GM23338 (cell line): ENCODE results near the gene OSBPL5. TPM values are rescaled to one million over a fixed set of nuclear protein-coding genes. Genes with fewer than 3 reads are reported as not detected.

ENCODE experiments used
- ATAC-seq: fragments of 200-7000 bp; cut with Tn5 transposase; 3 replicates; pipeline ENCODE4 v1.9.1; 2020
- DNase-seq: peaks from one replicate; pipeline ENCODE4 v3.0.0-alpha.2; 2015; ENCODE audit warnings: low spot score
- H2AFZ ChIP-seq: fragments of 200-600 bp; sonication (generic); 2 replicates; pipeline ENCODE4 v1.8.0; 2016; ENCODE audit warnings: antibody characterized with exemption, mild to moderate bottlenecking, moderate library complexity
- H3F3A ChIP-seq: fragments of 200-600 bp; sonication (generic); replicated peaks from 2 replicates; pipeline ENCODE4 v1.8.0; 2017; ENCODE audit warnings: antibody characterized with exemption, mixed run types, low read depth
- H3K27ac ChIP-seq: fragments of 200-600 bp; sonication (generic); 2 replicates; pipeline ENCODE4 v1.6.1; 2016; ENCODE audit warnings: low read depth
- H3K27me3 ChIP-seq: fragments of 200-600 bp; sonication (generic); 2 replicates; pipeline ENCODE4 v1.8.0; 2016; ENCODE audit warnings: mild to moderate bottlenecking, mixed run types, moderate library complexity; ENCODE audit not compliant: insufficient read depth
- H3K36me3 ChIP-seq: fragments of 200-600 bp; sonication (generic); 2 replicates; pipeline ENCODE4 v1.8.0; 2016; ENCODE audit warnings: mild to moderate bottlenecking; ENCODE audit not compliant: insufficient read depth
- H3K4me1 ChIP-seq: fragments of 200-600 bp; sonication (generic); 2 replicates; pipeline ENCODE4 v1.8.0; 2016; ENCODE audit warnings: mild to moderate bottlenecking, moderate library complexity; ENCODE audit not compliant: insufficient read depth
- H3K4me2 ChIP-seq: fragments of 200-600 bp; sonication (generic); 2 replicates; pipeline ENCODE4 v1.7.1; 2017; ENCODE audit warnings: mixed run types
- H3K4me3 ChIP-seq: fragments of 200-600 bp; sonication (generic); 2 replicates; pipeline ENCODE4 v1.6.1; 2016; ENCODE audit warnings: mixed run types
- H3K79me2 ChIP-seq: fragments of 200-600 bp; sonication (generic); replicated peaks from 2 replicates; pipeline ENCODE4 v1.8.0; 2017; ENCODE audit warnings: mild to moderate bottlenecking; ENCODE audit not compliant: insufficient read depth
- H3K9me2 ChIP-seq: fragments of 200-600 bp; sonication (generic); 2 replicates; pipeline ENCODE4 v1.8.0; 2017; ENCODE audit not compliant: insufficient read depth
- H4K20me1 ChIP-seq: fragments of 200-600 bp; sonication (generic); replicated peaks from 2 replicates; pipeline ENCODE4 v1.8.0; 2017; ENCODE audit warnings: mild to moderate bottlenecking; ENCODE audit not compliant: insufficient read depth
- H3K27ac Mint-ChIP-seq: 2 replicates; pipeline ENCODE4 v1.8.0; 2020; ENCODE audit warnings: inconsistent platforms, mild to moderate bottlenecking, moderate library complexity, mixed read lengths
- H3K27me3 Mint-ChIP-seq: 3 replicates; pipeline ENCODE4 v1.8.0; 2022; ENCODE audit warnings: low read depth, mild to moderate bottlenecking, moderate library complexity, mixed read lengths, inconsistent platforms; ENCODE audit not compliant: insufficient read depth, poor library complexity
- H3K36me3 Mint-ChIP-seq: 3 replicates; pipeline ENCODE4 v1.8.0; 2021; ENCODE audit warnings: low read depth, mild to moderate bottlenecking, inconsistent platforms, moderate library complexity, mixed read lengths
- H3K4me1 Mint-ChIP-seq: 3 replicates; pipeline ENCODE4 v1.8.0; 2020; ENCODE audit warnings: mild to moderate bottlenecking, inconsistent platforms, mixed read lengths
- H3K4me3 Mint-ChIP-seq: 3 replicates; pipeline ENCODE4 v1.8.0; 2021; ENCODE audit warnings: moderate library complexity, mild to moderate bottlenecking, inconsistent platforms, mixed read lengths
- H3K9me3 Mint-ChIP-seq: 3 replicates; pipeline ENCODE4 v1.8.0; 2020; ENCODE audit warnings: moderate library complexity, mild to moderate bottlenecking, inconsistent platforms, mixed read lengths
- CREB1 ChIP-seq: fragments of 250-450 bp; sonication (Bioruptor Pico); IDR thresholded peaks from 2 replicates; pipeline ENCODE4 v1.5.0; 2020; ENCODE audit warnings: low read depth, mild to moderate bottlenecking, moderate library complexity
- EZH2 ChIP-seq: fragments of 200-600 bp; sonication (generic); IDR thresholded peaks from one replicate; pipeline ENCODE4 v1.8.0; 2017; ENCODE audit warnings: antibody characterized with exemption, mild to moderate bottlenecking, low read depth; ENCODE audit not compliant: unreplicated experiment
- EZH2phosphoT487 ChIP-seq: fragments of 200-600 bp; sonication (generic); IDR thresholded peaks from one replicate; pipeline ENCODE4 v1.8.1; 2018; ENCODE audit warnings: antibody characterized with exemption; ENCODE audit not compliant: unreplicated experiment
- JUNB ChIP-seq: IDR thresholded peaks from one replicate; pipeline ENCODE4 v1.6.1; 2016; ENCODE audit warnings: antibody characterized with exemption; ENCODE audit not compliant: unreplicated experiment
- NANOG ChIP-seq: IDR thresholded peaks from 2 replicates; pipeline ENCODE4 v1.6.1; 2016; ENCODE audit warnings: antibody characterized with exemption, borderline replicate concordance
- POLR2AphosphoS5 ChIP-seq: IDR thresholded peaks from 2 replicates; pipeline ENCODE4 v1.6.1; 2016; ENCODE audit warnings: antibody characterized with exemption, low read depth
- STAT1 ChIP-seq: IDR thresholded peaks from one replicate; pipeline ENCODE4 v1.6.1; 2016; ENCODE audit warnings: antibody characterized with exemption; ENCODE audit not compliant: unreplicated experiment
- ZNF114 ChIP-seq: fragments of 250-450 bp; sonication (Bioruptor Pico); IDR thresholded peaks from 2 replicates; pipeline ENCODE4 v1.5.0; 2020; ENCODE audit warnings: mild to moderate bottlenecking, moderate library complexity
- ZNF331 ChIP-seq: fragments of 250-450 bp; sonication (Bioruptor Pico); IDR thresholded peaks from 2 replicates; pipeline ENCODE4 v1.5.0; 2020; ENCODE audit warnings: low read depth, mild to moderate bottlenecking, moderate library complexity
- polyA plus RNA-seq: library from polyadenylated mRNA; unstranded; fragments of >200 nt; fragmentation: Nextera tagmentation; extraction: Ambion mirVana; gene quantifications from 2 replicates; pipeline ENCODE4 v1.2.1, GENCODE V29; 2016
- total RNA-seq: library from RNA; depleted of rRNA; stranded (reverse); fragments of >200 nt; shearing (Covaris generic); gene quantifications from 2 replicates; pipeline ENCODE4 v1.2.3, GENCODE V29; 2014
- TF ChIP-seq, protein P1 (sequence below): IDR thresholded peaks from one replicate; pipeline ENCODE4 v1.6.1; 2018; ENCODE audit warnings: antibody characterized with exemption; ENCODE audit not compliant: unreplicated experiment
- TF ChIP-seq, protein P2 (sequence below): IDR thresholded peaks from 2 replicates; pipeline ENCODE4 v1.6.1; 2016; ENCODE audit warnings: antibody characterized with exemption
- TF ChIP-seq, protein P3 (sequence below), 2 experiments: fragments of 200-600 bp in 1 of 2; sonication (generic) in 1 of 2; conservative IDR thresholded peaks; 2 replicates each; pipeline versions ENCODE4 v1.5.1 to v1.6.1; 2016 to 2017; ENCODE audit warnings: antibody characterized with exemption in 2 of 2, low read depth in 2 of 2, mild to moderate bottlenecking in 2 of 2, moderate library complexity in 1 of 2

The OSBPL5 gene
- total and polyA plus RNA-seq, 2 experiments from 2014 or later: 2.7 to 12.0 TPM

DNA sequence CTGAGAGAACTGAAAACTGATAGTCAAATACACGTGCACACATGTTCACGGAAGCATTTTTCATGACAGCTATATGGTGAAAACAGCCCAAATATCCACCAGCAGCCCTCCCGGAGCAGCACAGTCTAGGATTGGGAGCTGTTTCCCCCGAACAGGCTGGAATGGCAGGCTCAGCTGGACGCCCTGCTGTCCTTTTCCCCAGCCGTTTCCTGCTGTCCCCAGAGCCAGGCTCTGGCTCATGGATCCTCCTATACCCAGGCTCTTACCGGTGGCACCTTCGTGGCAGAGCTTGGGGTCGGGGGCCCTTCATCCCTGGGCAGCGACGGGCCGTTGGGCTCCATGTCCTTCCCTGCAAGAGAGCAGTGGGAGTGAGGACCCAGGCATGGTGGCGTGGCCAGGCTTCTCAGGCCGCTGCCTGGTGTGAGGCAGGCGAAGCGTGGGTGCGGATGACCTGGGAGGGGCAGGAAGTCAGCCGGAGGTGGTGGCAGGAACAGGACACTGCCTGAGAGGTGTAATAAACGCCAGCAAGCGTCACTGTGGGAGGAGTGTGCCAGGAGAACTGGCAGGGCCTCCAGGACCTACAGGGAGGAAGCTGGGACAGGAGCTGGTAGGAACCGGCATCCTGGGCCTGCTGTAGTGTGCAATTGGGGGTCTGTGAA is 38.8 kb downstream of the OSBPL5 start (continued):
- TF ChIP-seq, protein P1, sequence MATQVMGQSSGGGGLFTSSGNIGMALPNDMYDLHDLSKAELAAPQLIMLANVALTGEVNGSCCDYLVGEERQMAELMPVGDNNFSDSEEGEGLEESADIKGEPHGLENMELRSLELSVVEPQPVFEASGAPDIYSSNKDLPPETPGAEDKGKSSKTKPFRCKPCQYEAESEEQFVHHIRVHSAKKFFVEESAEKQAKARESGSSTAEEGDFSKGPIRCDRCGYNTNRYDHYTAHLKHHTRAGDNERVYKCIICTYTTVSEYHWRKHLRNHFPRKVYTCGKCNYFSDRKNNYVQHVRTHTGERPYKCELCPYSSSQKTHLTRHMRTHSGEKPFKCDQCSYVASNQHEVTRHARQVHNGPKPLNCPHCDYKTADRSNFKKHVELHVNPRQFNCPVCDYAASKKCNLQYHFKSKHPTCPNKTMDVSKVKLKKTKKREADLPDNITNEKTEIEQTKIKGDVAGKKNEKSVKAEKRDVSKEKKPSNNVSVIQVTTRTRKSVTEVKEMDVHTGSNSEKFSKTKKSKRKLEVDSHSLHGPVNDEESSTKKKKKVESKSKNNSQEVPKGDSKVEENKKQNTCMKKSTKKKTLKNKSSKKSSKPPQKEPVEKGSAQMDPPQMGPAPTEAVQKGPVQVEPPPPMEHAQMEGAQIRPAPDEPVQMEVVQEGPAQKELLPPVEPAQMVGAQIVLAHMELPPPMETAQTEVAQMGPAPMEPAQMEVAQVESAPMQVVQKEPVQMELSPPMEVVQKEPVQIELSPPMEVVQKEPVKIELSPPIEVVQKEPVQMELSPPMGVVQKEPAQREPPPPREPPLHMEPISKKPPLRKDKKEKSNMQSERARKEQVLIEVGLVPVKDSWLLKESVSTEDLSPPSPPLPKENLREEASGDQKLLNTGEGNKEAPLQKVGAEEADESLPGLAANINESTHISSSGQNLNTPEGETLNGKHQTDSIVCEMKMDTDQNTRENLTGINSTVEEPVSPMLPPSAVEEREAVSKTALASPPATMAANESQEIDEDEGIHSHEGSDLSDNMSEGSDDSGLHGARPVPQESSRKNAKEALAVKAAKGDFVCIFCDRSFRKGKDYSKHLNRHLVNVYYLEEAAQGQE: no peak
- no peak for TF ChIP-seq STAT1
- TF ChIP-seq CREB1 (CRISPR knock-in tag): no peak
- TF ChIP-seq ZNF331: no peak
- no peak for TF ChIP-seq EZH2phosphoT487
- no peak for TF ChIP-seq ZNF114 (CRISPR knock-in tag)
- no peak for TF ChIP-seq EZH2
- TF ChIP-seq, protein P2, sequence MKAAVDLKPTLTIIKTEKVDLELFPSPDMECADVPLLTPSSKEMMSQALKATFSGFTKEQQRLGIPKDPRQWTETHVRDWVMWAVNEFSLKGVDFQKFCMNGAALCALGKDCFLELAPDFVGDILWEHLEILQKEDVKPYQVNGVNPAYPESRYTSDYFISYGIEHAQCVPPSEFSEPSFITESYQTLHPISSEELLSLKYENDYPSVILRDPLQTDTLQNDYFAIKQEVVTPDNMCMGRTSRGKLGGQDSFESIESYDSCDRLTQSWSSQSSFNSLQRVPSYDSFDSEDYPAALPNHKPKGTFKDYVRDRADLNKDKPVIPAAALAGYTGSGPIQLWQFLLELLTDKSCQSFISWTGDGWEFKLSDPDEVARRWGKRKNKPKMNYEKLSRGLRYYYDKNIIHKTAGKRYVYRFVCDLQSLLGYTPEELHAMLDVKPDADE: no peak
- no peak for TF ChIP-seq POLR2AphosphoS5

DNA sequence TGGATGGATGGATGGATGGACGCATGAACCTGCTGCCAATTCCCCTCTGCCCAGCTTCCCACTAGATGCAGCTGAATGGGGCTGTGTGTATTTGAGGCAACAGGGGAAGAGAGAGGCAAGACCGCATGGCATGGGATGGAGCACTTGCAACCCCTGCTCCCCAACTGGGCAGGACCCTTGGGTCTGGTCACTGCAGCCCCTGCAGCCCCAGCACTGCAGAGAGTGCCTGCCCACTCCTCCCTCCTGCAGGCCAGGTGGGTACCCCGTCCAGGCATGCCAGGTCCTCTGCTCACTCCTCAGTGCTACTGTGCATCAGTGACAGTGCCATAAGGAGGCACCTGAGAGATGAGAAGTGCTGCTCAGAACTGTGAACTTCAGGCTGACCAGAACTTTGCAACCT is 40.3 kb downstream of the OSBPL5 start:
- Histone ChIP-seq H4K20me1 (no peaks in the 10 kb centered on the region), H2AFZ (no peak overlapping the region), H3K4me2 (no peak overlapping the region), H3K36me3 (no peaks in the 10 kb centered on the region), H3K27ac (no peak overlapping the region), H3K4me3 (no peak overlapping the region), H3K4me1 (no peaks in the 10 kb centered on the region), H3K27me3 (no peaks in the 10 kb centered on the region), H3F3A (no peaks in the 10 kb centered on the region), H3K79me2 (no peaks in the 10 kb centered on the region), H3K9me2 (no peaks in the 10 kb centered on the region)
- Mint-ChIP-seq H3K36me3 (peaks cover 5% of the 10 kb centered on the region; the same call in 1 of the 3 replicates), H3K9me3 (no peaks in the 10 kb centered on the region), H3K27me3 (peaks cover 4% of the 10 kb centered on the region), H3K4me3 (no peak overlapping the region), H3K4me1 (no peaks in the 10 kb centered on the region), H3K27ac (no peak overlapping the region)
- DNase-seq (no peak), ATAC-seq (no peak)
- no peak for TF ChIP-seq JUNB
- TF ChIP-seq, protein P1: no peak
- TF ChIP-seq ZNF114 (CRISPR knock-in tag): no peak
- TF ChIP-seq, protein P2: no peak
- no peak for TF ChIP-seq POLR2AphosphoS5
- no peak for TF ChIP-seq EZH2
- TF ChIP-seq, protein P3, sequence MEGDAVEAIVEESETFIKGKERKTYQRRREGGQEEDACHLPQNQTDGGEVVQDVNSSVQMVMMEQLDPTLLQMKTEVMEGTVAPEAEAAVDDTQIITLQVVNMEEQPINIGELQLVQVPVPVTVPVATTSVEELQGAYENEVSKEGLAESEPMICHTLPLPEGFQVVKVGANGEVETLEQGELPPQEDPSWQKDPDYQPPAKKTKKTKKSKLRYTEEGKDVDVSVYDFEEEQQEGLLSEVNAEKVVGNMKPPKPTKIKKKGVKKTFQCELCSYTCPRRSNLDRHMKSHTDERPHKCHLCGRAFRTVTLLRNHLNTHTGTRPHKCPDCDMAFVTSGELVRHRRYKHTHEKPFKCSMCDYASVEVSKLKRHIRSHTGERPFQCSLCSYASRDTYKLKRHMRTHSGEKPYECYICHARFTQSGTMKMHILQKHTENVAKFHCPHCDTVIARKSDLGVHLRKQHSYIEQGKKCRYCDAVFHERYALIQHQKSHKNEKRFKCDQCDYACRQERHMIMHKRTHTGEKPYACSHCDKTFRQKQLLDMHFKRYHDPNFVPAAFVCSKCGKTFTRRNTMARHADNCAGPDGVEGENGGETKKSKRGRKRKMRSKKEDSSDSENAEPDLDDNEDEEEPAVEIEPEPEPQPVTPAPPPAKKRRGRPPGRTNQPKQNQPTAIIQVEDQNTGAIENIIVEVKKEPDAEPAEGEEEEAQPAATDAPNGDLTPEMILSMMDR (conservative IDR thresholded peaks at IDR 0.05; ENCODE audit: low read depth in 2 of 2): no peak
- no peak for TF ChIP-seq NANOG
- TF ChIP-seq CREB1 (CRISPR knock-in tag): no peak
